Measurements from ENCODE around the gene NAA50. TPM values are rescaled to one million over a fixed set of nuclear protein-coding genes. Genes with fewer than 3 reads are reported as not detected.
A peak's percentile ranks its signal among the peaks of the same experiment; 100 is the strongest.

NAA50 gene
- total RNA-seq, 1 donor = 169 TPM

GRCh38 chr3:113676261-113676660 lies 69.8 kb downstream of the NAA50 start:
- no peaks in the 10 kb centered on the region for H3K9me3 ChIP-seq (ENCODE audit: low read depth, low read length)
- peaks cover 8% of the 10 kb centered on the region for H3K36me3 ChIP-seq (ENCODE audit: insufficient read depth, low read length)
- no peaks in the 10 kb centered on the region for H3K4me1 ChIP-seq (ENCODE audit: insufficient read depth, low read length)
- H3K27me3 ChIP-seq (ENCODE audit: insufficient read depth, low read length) = no peaks in the 10 kb centered on the region
- H3K27ac ChIP-seq (ENCODE audit: low read depth, low read length) = no peak overlapping the region
- H3K79me2 ChIP-seq (ENCODE audit: insufficient read depth, low read length) = peaks cover 3% of the 10 kb centered on the region
- no peak for TF ChIP-seq CTCF (IDR thresholded peaks at IDR 0.05; ENCODE audit: extremely low read depth, low read depth, low read length)
- no peak overlapping the region for H3K4me2 ChIP-seq (ENCODE audit: insufficient read depth, low read length)
- peaks cover 13% of the 10 kb centered on the region for H4K20me1 ChIP-seq (ENCODE audit: insufficient read depth, low read length)
- no peak for DNase-seq (ENCODE audit: insufficient read length, low spot score, missing footprints)
- no peak overlapping the region for H3K4me3 ChIP-seq (ENCODE audit: insufficient read depth, low read length)
- no peak overlapping the region for H2AFZ ChIP-seq (ENCODE audit: low read length)

DNA sequence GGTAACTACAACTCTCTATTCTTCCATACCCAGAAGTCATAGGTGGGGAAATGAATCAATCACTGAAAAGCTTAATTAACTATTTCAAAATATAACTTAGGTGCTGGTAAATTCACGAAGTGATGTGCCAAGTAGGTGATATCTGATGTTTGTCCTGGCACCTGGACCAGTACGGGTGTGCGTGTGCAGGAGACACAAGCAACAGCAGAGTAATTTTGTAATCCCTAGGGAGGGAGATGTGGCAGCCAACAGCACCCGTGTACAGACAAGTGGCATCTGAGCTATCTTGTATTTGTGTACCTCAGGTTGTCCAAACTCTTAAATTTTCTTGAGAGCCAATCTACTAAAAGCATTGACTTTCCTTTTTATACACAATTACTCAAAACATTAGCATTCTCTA lies 72.5 kb downstream of the NAA50 start:
- no peak overlapping the region for H3K4me2 ChIP-seq (ENCODE audit: insufficient read depth, low read length)
- no peaks in the 10 kb centered on the region for H3K27me3 ChIP-seq (ENCODE audit: insufficient read depth, low read length)
- H3K4me3 ChIP-seq (ENCODE audit: insufficient read depth, low read length) = no peak overlapping the region
- no peaks in the 10 kb centered on the region for H3K4me1 ChIP-seq (ENCODE audit: insufficient read depth, low read length)
- H3K9me3 ChIP-seq (ENCODE audit: low read depth, low read length) = no peaks in the 10 kb centered on the region
- H3K27ac ChIP-seq (ENCODE audit: low read depth, low read length) = no peak overlapping the region
- no peak for TF ChIP-seq CTCF (IDR thresholded peaks at IDR 0.05; ENCODE audit: extremely low read depth, low read depth, low read length)
- H3K36me3 ChIP-seq (ENCODE audit: insufficient read depth, low read length) = peaks cover 12% of the 10 kb centered on the region
- no peak overlapping the region for H2AFZ ChIP-seq (ENCODE audit: low read length)
- DNase-seq (ENCODE audit: insufficient read length, low spot score, missing footprints) = no peak
- peaks cover 13% of the 10 kb centered on the region for H4K20me1 ChIP-seq (ENCODE audit: insufficient read depth, low read length)
- H3K79me2 ChIP-seq (ENCODE audit: insufficient read depth, low read length) = peaks cover 3% of the 10 kb centered on the region

DNA sequence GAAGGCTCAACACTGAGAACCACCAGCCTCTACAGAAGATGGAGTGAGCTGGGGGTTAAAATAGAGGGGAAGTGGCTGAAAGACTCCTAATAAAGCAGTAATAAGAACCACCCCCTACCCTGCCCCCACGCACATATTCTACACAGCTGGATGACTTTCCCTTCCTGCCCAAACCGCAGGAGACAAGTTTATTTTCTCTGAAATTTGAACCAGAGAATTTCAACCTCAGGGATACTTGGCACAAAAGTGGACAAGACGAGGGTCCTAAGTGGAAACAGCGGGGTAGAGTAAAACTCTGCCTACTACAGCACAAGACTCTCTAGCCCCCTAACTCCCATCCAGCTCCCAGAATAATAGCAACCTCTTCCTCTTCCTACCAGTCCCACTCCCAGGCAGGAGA lies 78.0 kb downstream of the NAA50 start:
- TF ChIP-seq CTCF (IDR thresholded peaks at IDR 0.05; ENCODE audit: extremely low read depth, low read depth, low read length) = no peak
- Histone ChIP-seq H3K9me3 (ENCODE audit: low read depth, low read length) (no peaks in the 10 kb centered on the region), H3K27ac (ENCODE audit: low read depth, low read length) (no peak overlapping the region), H3K27me3 (ENCODE audit: insufficient read depth, low read length) (no peaks in the 10 kb centered on the region), H3K79me2 (ENCODE audit: insufficient read depth, low read length) (no peaks in the 10 kb centered on the region), H3K4me3 (ENCODE audit: insufficient read depth, low read length) (no peak overlapping the region), H3K36me3 (ENCODE audit: insufficient read depth, low read length) (peaks cover 9% of the 10 kb centered on the region), H2AFZ (ENCODE audit: low read length) (no peak overlapping the region), H4K20me1 (ENCODE audit: insufficient read depth, low read length) (no peaks in the 10 kb centered on the region), H3K4me2 (ENCODE audit: insufficient read depth, low read length) (peak overlapping the region; percentile 50), H3K4me1 (ENCODE audit: insufficient read depth, low read length) (peaks cover 9% of the 10 kb centered on the region)
- peak; percentile 68 for DNase-seq (ENCODE audit: insufficient read length, low spot score, missing footprints)

Other genes starting within 250 kb of the NAA50 start
- 18.0 and 18.8 TPM in 2 replicates for gene SPICE1, start 231.1 kb downstream of the NAA50 start, total RNA-seq
- under 0.01 TPM in 2 replicates for gene SIDT1, start 213.7 kb downstream of the NAA50 start, total RNA-seq
- 10.5 and 11.2 TPM in 2 replicates for gene USF3, start 49.6 kb downstream of the NAA50 start, total RNA-seq
- gene ATP6V1A, start 786 bp upstream of the NAA50 start, total RNA-seq = 140 and 166 TPM in 2 replicates
- 1.2 and 2.2 TPM in 2 replicates for gene GRAMD1C, start 92.5 kb upstream of the NAA50 start, total RNA-seq
- 0.88 and 1.1 TPM in 2 replicates for gene ZDHHC23, start 201.8 kb upstream of the NAA50 start, total RNA-seq